GM18870 (cell line): ENCODE measurements around the gene FATE1.
A peak's percentile ranks its signal among the peaks of the same experiment; 100 is the strongest.
"Not testable (repeated sequence)": the region's sequence is repeated elsewhere in the genome, so short reads cannot be mapped to it uniquely, and the experiment has no call there.

Source experiments
- ATAC-seq: cut with Tn5 transposase; IDR thresholded peaks from one replicate; pipeline ENCODE4 v1.9.1; 2021; ENCODE audit warnings: moderate library complexity; ENCODE audit not compliant: unreplicated experiment

FATE1 gene, protein sequence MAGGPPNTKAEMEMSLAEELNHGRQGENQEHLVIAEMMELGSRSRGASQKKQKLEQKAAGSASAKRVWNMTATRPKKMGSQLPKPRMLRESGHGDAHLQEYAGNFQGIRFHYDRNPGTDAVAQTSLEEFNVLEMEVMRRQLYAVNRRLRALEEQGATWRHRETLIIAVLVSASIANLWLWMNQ

DNA sequence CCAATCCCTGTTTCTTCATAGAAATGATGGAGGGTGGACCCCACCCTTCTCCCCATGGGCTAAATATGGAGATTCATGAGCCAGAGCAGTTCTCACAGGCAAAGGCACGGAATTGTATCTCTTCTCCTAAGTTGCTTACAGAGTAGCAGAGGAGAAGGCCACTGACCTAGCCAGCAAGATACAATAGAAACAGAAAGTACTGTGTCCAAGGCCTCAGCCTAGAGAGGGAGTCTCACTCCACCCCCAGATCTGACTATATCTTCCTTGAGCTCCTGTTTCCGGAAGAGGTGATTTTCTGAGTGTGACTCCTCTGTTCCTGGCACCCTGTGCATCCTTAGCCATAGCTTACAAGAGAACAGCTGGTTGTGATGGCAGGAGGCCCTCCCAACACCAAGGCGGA, at the start of gene FATE1:
TSS of gene FATE1 (plus strand) at position 284 of the 400 bp plus-strand sequence. CDS start at position 369, 85 bp downstream.
- ATAC-seq: no peak

DNA sequence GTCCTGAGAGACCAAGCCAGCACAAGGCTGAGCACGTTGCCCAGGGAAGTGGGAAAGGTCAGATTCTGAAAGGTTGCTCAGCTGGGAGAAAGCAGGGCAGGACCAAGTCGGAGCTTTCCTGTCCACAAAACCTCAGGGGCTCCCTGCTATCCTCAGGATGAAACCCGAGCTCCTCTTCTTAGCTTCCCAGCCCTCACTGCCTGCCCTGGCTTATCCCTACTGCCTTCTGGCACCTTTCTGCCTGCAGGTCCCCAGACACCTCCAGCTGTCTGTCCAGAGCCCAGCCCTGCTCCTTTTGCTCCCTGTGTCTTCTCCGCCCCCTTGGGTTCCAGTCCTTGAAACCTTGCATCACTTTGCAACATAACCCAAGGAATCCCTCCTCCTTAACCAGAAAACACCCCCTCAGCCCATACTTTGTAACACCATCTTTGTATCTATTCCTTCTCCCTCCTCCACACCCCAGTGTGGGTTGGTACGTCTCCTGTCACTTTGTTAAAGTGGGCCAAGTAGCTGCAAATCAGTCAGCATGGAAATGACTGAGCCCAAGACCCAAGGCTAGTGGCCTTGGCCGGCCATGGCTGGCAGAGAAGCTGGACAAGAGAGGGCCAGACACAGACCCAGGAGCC, 40.6 kb upstream of the FATE1 start:
- ATAC-seq: no peak

DNA sequence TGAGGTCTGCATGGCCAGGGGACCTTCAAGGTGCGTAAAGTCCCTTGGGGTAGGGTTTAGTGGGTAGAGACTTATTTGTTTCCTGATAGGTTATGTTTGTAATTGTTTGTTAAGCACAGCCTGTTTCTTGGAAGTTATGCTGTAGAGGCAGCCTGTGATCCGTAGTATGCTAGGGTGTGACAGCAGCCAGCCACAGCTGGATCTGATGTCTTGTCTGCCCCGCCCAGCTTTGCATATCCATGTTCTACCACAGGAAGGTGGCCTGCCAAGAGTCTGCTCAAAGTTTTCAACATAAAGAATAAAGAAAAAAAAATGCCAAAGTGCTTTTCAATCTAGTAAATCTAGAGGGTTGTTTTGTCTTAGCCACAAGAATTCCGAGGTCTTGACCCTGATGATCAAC, 39.6 kb upstream of the FATE1 start:
- ATAC-seq: no peak

DNA sequence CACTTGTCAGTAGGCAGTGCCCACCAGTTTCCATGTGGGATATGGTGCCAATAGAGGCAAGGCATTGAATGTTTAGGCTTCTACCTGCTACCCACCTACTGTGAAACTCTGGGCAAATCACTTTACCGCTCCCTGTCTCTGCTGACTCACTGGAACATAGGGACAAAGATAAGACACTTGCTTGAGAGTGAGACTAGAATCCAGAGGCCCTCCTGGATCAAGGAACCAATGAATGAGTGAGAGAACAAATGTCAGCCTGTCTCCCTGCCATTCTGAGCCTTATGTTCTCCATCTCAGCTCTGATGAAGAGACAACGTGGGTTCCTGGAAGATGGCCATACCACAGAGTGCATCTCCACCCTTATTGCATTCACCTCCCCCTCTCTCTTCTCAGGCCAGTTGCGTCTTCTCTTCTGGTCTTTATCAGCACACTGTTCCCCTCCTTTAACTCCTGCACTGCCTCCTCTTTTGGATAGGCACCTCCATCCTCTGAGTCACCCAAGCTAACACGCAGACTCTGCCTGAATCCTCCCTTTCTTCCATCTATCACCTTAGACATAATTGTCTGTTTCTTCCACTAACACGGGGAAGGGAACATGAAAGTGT, 35.9 kb upstream of the FATE1 start:
- no peak for ATAC-seq

DNA sequence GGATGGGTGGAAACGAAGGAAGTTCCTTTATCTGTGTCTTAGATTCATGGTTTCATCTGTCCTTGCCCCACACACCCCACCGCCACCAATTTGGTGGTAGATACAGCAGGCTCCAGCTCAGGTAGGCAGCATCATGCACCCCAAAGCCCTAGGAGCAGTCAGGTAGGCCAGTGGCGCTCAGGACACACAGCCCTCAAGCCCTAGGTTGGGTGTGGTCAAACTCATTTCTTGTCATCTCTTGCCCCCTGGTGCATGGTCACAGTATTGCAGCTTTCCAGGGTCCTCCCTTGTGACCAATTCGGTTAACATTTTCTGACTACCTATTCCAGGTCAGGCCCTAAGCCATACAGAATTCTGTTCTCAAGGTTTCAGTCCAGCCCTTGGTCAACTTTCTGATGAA, 35.0 kb upstream of the FATE1 start:
- ATAC-seq: peak; percentile 84

DNA sequence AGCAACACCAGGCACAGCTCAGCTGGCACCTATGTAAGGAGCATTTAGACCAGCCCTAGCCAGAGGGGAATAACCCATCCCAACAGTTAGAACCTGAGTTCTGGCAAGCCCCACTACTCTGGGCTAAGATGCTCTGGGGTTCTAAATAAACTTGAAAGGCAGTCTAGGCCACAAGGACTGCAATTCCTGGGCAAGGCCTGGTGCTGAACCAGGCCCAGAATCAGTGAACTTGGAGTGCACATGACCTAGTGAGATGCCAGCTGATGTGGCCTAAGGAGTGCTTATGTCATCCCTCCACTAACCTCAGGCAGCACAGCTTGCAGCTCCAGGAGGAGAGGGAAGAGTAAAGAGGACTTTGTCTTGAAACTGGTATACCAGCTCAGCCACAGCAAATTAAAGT, 28.2 kb upstream of the FATE1 start:
- no peak for ATAC-seq

DNA sequence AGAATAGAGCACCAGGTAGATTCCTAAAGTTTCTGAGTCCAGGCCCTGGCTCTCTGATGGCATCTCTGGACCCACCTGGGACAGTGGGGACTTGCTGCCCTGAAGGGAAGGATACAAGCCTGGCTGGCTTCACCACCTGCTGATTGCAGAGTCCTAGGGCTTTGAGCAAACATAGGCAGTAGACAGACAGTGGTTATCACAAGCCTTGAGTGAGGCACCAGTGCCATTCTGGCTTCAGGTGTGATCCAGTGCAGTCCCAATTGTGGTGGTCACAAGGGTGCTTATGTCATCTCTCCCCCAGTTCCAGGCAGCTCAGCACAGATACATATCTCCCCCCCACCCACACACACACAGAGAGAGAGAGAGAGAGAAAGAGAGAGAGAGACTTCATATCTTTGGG, 27.1 kb upstream of the FATE1 start:
- ATAC-seq: no peak

DNA sequence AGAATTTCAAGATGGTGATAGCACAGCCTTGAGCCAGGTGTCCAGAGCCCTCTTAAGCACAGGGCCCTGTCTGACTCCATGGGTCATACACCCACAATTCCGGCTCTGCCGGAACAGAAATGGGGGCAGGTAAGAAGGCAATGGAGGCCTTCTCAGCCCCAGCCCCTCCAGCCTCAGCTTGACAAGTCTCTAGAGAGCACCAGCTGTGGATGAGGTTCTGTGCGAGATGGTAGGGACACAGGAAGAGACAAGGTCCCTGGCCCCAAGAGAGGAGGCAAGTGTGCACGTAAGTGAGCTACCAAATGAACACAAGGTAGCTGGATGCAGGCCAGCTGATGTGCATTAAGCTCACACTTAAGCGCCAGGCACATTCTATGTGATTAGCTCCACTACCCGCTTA, 23.0 kb upstream of the FATE1 start:
- no peak for ATAC-seq

DNA sequence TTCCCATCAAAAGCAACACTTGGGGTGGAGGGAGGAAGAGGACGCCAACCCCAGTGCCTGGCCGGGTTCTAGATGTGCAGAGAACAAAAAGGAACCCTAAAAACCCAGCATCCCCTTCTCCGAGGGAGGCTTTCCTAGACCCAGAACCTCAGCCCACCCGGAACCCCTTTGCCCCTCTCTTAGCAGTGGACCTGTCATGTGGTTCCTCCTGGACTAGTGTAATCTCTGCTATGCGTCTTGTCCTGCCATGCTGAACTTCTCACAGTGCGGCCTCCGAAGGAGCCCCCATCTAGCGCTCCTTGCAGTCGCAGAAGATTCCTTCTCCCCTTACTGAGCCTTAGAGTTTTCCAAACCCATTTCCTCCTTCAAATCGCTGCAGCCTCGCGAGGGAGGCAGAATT, 21.7 kb upstream of the FATE1 start:
- ATAC-seq: no peak

DNA sequence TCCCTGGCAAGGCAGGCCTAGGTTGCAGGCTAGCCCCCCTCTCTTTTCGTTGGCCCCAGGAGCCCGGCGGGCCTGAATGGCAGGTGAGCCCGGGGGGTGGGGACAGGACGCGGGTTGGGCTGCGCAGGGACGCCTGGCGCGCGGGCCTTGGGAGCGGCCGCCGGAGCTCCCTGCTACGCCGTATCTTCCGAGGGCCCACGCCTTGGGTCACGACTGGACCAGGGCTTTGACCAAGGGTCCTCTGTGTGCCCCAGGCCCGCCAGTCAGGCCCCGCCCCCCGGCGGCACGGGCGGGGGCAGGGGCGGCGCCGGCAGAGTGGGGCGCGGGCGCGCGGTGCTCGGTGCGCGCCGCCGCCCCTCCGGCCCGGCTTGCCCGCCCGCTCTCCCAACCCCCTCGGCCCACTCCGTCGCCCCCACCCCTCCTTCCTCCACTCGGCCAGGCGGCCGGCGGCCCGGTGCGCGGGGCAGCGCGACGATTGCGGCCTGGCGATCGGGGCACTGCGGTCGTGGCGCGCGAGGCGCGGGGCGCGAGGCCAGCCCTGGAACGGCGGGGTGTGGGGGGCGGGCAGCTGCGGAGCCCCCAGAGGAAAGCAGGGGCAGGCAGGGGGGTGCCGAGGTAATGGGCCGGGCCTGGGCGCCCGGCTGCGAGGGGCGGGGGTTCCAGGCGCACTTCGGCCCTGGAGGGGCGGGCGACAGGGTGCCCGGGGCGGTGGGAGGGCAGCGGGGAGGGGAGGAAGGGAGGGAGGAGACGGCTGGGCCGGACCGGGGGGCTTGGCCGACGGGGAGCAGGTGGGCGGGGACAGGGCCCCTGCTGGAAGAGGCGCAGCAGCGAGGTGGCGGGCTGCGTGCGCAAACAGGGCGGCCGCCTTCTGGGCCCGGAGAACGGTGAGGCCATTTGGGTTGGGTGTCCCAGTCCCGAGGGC, 20.9 kb upstream of the FATE1 start, which contains the start of gene PRRG3:
TSS of gene PRRG3 (plus strand) at position 798 of the 922 bp plus-strand sequence. CDS start 3,357 bp downstream, outside the sequence.
- no peak for ATAC-seq

DNA sequence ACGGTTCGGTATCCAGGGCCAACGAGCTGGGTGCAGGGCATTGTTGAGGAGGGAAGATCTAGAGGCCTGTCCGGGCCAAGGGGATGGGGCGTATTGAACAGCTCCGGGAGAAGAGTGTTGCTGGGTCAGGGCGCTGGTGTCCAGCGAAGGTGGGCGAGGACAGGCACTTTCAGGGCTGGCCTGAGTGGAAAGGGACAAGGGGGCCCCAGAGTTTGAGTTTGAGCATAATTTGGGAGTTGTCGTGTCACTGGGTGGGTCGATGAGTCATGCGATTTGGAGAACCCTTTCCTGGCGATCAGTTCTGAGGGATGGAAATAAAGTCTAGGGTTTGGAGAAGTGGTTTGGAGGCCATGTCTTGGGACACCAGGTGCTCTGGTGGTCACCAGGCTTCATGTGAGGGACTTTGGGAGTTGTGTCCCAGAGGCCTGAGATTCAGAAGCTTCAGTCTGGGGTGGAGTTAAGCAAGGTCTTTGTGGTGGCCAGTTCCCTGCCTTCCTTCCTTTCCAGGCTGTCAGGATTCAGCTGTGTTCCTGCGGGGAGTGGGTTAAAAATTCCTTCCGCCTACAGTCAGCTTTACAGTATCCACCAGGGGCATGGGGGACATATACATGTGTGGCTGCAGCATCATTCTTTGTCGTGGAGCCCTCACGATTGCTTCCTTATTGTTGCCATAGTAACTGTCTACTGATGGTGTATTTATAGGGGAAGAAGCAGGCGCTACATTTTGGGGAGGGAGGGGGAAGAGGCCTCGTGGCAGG, 20.1 kb upstream of the FATE1 start:
- ATAC-seq: no peak

DNA sequence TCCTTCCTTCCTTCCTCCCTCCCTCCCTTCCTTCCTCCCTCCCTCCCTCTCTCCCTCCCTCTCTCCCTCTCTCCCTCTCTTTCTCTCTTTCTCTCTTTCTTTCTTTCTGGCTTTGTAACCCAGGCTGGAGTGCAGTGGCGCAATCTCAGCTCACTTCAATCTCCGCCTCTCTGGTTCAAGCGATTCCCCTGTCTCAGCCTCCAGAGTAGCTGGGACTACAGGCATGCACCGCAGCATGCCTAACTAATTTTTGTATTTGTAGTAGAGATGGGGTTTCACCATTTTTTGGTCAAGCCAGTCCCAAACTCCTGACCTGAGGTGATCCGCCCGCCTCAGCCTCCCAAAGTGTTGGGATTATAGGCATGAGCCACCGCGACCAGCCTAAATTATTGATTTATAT, 18.8 kb upstream of the FATE1 start:
- ATAC-seq: not testable (repeated sequence)

DNA sequence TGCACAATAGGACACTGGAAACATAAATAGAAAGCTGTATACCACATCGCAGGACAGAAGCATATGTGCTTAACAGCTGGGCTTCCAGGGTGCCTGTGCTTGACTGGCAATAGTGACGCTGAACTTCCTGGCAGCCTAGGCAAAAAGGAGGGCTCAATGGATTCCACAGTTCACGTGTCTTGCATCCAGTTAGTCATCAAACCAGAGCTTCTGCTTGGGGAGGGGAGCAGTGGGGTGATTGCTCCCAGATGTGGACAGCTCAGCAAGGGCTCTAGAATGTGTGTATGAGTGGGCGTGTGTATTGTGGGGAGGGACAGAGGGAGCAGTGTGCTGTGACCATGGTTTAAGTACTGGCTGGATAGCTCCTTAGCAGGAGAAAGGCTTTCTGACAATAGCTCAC, 18.3 kb upstream of the FATE1 start:
- no peak for ATAC-seq

DNA sequence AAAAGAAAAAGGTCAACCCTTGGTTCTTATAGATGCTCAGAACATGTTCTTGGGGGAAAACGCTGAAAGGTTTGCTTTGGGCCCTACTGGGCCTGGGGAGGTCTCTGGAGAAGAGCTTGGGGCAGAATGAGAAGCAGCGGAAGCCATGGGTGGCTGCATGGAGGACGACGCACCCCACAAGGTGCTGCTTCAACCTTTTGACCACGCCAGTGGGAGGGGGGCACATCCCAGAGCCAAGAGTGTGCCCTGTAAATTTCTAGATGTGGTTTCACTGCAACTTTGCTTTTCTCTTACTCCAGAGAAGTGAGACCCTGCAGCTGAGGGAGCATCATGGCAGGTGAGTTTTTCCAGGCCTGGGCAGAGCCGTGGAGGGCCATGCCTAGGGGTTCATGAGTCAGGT, 17.4 kb upstream of the FATE1 start:
- no peak for ATAC-seq

DNA sequence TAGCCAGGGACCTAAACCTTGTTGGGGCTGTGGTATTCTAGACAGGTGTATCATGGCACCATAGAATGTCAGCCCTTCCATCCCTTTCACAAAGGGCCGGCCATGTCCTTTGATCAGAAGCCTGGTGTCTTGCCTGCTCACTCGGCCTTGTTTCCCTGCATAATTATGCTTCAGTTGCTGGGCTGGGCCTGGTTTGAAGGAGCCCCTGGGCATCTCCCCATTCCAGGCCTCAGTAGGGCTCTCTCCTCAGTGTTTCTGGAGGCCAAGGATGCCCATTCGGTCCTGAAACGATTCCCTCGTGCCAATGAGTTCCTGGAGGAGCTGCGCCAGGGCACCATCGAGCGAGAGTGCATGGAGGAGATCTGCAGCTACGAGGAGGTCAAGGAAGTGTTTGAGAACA, 16.1 kb upstream of the FATE1 start:
- ATAC-seq: no peak

DNA sequence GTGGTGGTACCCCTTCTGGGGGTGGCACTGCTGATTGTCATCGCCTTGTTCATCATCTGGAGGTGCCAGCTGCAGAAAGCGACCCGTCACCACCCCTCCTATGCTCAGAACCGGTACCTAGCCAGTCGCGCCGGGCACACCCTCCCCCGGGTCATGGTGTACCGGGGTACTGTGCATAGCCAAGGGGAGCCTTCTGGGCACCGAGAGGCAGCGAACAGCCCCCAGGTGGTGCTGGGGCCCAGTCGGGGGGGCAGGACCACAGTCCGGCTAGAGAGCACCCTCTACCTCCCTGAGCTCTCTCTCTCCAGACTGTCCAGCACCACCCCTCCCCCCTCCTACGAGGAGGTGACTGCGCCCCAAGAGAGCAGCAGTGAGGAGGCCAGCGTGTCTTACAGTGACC, 15.3 kb upstream of the FATE1 start:
- ATAC-seq: no peak

DNA sequence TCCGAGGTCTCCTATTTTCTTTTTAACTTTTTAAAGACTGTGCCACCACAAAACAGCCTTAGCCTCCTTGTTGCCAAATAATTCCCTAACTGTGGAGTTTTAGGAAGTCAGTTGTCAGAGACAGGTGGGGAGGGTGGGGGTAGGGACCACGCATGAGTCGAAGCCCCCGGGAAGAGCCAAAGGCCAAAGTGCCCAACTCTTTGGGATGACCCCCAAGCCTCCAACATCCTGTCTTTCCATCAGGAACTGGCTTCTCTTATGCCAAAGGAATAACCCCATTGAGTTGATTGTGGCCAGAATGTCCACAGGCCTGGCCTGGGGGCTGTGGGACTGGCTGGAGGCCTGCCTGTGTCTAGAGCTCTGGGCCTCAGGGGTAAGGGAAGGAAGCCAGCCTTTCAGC, 14.8 kb upstream of the FATE1 start:
- no peak for ATAC-seq

DNA sequence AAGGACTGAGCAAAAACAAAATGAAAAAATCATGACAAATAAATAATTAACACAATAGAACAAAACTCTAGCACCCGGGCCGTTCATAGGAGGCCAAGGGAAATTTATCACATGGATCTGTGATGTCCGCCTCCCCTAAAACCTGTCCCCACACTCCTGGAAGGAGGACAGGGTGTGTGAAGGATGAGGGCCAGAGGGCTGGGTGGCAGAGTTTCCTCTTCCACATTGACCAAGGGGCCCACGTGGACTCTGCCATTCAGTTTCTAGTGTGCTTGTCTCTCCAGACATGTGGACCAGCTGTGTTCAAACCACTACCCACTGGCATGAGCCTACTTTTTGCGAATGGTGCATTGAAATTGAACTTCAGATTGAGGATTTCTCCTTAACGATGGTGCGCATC, 14.3 kb upstream of the FATE1 start:
- ATAC-seq: no peak

DNA sequence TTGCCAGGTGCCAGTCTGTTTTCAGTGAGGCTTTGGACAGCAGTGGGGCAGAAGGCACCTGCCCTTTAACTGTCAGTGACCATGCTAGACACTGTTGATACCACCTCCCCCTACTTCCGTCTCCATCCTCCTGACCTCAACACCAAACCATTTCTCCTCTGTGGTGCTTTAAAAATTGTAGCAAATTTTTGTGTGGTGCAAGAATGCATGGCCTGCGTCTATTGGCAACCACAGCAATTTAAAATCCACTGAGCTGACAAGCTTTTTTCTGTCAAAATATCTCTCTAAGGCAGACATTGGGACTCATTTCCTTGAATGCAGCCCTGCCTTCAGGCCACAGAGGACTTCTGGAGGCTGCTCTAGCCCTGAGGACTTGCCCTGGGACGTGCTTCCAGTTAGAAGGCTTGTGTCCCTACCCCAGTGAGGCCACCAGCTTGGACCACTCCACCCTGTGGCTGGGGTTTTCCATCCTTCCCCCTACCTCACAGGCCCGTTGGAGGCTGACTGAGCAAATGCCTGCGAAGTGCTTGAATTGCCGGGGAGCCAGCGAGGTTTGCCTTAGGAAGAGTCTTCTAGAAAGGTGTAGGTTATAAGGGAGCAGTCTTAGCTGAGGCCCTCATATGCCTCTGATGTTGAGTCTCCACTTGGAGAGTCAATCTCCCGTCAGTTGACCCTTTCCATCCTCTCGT, 13.7 kb upstream of the FATE1 start:
- no peak for ATAC-seq

DNA sequence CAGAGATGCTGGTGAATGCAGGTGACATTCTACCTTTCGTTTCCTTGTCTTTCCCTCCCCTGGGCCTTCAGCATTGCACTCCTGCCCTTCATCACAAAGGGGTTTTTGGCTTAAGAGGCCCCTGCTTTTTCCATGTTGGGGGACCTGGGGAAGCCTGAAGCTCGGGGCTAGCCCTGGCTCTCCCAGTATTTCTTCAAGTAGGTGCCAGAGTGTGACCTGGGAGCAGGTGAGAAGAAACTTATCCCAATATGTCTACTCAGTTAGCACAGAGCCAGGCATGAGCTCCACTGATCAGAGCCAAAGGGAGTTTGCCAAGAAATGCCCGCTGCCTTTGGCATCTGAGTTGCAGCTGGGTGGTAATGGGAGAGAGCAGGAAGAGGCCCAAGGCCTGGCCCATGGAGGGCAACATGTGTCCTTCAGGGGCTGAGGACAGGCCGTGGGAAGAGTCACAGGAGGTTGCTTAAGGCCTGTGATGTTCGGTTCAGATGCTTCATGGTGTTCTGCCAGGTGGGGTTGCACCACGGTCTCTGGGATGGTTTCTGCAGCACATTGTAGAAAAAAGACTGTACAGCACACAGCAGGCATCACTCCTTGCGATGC, 13.0 kb upstream of the FATE1 start:
- ATAC-seq: no peak
